Testis (tissue), 3 donors: Measurements from ENCODE around the gene INSM1. TPM values are rescaled to one million over a fixed set of nuclear protein-coding genes. Genes with fewer than 3 reads are reported as not detected.

ENCODE experiments used
- DNase-seq: peaks from one replicate; pipeline ENCODE4 v3.0.0-alpha.2; 2019
- H3K27ac ChIP-seq, 2 donors: fragments of 200-600 bp; sonication (generic); one replicate each; pipeline ENCODE4 v1.5.1; 2019
- H3K27me3 ChIP-seq: fragments of 200-600 bp; sonication (generic); one replicate; pipeline ENCODE4 v1.5.1; 2019
- H3K36me3 ChIP-seq: fragments of 200-600 bp; sonication (generic); one replicate; pipeline ENCODE4 v1.5.1; 2017; ENCODE audit warnings: low read depth; ENCODE audit errors: missing control alignments
- H3K4me1 ChIP-seq: fragments of 200-600 bp; sonication (generic); one replicate; pipeline ENCODE4 v1.5.1; 2019
- H3K4me3 ChIP-seq, 2 donors: fragments of 200-600 bp; sonication (generic); one replicate each; pipeline ENCODE4 v1.5.1; 2017 to 2019
- H3K9me3 ChIP-seq: fragments of 200-600 bp; sonication (generic); one replicate; pipeline ENCODE4 v1.5.1; 2017
- CTCF ChIP-seq, 3 experiments: fragments of 450-650 bp in 2 of 3; fragments of 200-600 bp in 1 of 3; sonication (generic) in 1 of 3; IDR thresholded peaks; one replicate each; pipeline ENCODE4 v1.5.1; 2016 to 2019; ENCODE audit warnings: antibody characterized with exemption in 3 of 3, mild to moderate bottlenecking in 2 of 3, moderate library complexity in 1 of 3
- POLR2A ChIP-seq: fragments of 450-650 bp; IDR thresholded peaks from one replicate; pipeline ENCODE4 v1.6.1; 2017; ENCODE audit warnings: antibody characterized with exemption, mild to moderate bottlenecking, moderate library complexity
- WGBS, 2 donors: methylation state at CpG; one replicate each; pipeline ENCODE4 v1.1.5; 2018; 5-methylcytosine and 5-hydroxymethylcytosine counted together
- intact Hi-C: fragments of 100-400 bp; cut with DNase I; formaldehyde crosslinking; loops from one replicate; pipeline ENCODE4 v1.15.1; 2023; ENCODE audit warnings: low total_unique reads
- polyA plus RNA-seq: library from polyadenylated mRNA; stranded (reverse); fragments of 350-450 nt; fragmentation: Illumina TruSeq; extraction: RNeasy Lipid Tissue Mini Kit (QIAGEN cat#74804); gene quantifications from one replicate; pipeline ENCODE4 v1.2.3, GENCODE V29; 2014; ENCODE audit warnings: low read depth, low replicate concordance; ENCODE audit not compliant: insufficient read depth
- total RNA-seq, 2 donors: library from RNA; depleted of rRNA; stranded (reverse); fragments of >200 nt; gene quantifications; one replicate each; pipeline ENCODE4 v1.2.3, GENCODE V29; 2016

INSM1 gene
- total and polyA plus RNA-seq, 3 donors from 2014 or later, result 0.84 to 2.8 (median 2.7) TPM

- H3K27ac ChIP-seq, result no peak overlapping the region
- intact Hi-C loops, result loop anchor here (5.0 kb wide), 1 partner anchor 247 kb away; no protein-coding TSS in a partner anchor
- no peak for TF ChIP-seq CTCF (IDR thresholded peaks at IDR 0.05)
- no peak for TF ChIP-seq POLR2A
- no peaks in the 10 kb centered on the region for H3K9me3 ChIP-seq
- H3K4me3 ChIP-seq, result no peak overlapping the region
- no peak for DNase-seq
- no peaks in the 10 kb centered on the region for H3K36me3 ChIP-seq
- H3K27me3 ChIP-seq, result no peaks in the 10 kb centered on the region
- H3K4me1 ChIP-seq, result peaks cover 4% of the 10 kb centered on the region
- WGBS, 2 donors, result 91 to 96% methylated on average over 9 of the region's 9 CpGs
These were observed 22.5 kb downstream of the INSM1 start for GRCh38 chr20:20390393-20390792.

GRCh38 chr20:20391115-20391514 is 23.2 kb downstream of the INSM1 start:
- no peaks in the 10 kb centered on the region for H3K9me3 ChIP-seq
- TF ChIP-seq POLR2A (no peak), CTCF (IDR thresholded peaks at IDR 0.05) (no peak)
- H3K4me3 ChIP-seq, result no peak overlapping the region
- no peak for DNase-seq
- H3K4me1 ChIP-seq, result peaks cover 4% of the 10 kb centered on the region
- 87 to 98% methylated on average over 4 of the region's 4 CpGs for WGBS, 2 donors
- H3K27ac ChIP-seq, result no peak overlapping the region
- H3K27me3 ChIP-seq, result no peaks in the 10 kb centered on the region
- intact Hi-C loops, result loop anchor here (5.0 kb wide), 1 partner anchor 246 kb away; no protein-coding TSS in a partner anchor
- H3K36me3 ChIP-seq, result no peaks in the 10 kb centered on the region

GRCh38 chr20:20391766-20392165 is 23.9 kb downstream of the INSM1 start:
- no peak for TF ChIP-seq CTCF (IDR thresholded peaks at IDR 0.05)
- no peak for TF ChIP-seq POLR2A
- Histone ChIP-seq H3K27ac (no peak overlapping the region), H3K36me3 (no peaks in the 10 kb centered on the region), H3K27me3 (no peaks in the 10 kb centered on the region), H3K9me3 (no peaks in the 10 kb centered on the region), H3K4me1 (peaks cover 4% of the 10 kb centered on the region), H3K4me3 (no peak overlapping the region)
- 63 to 64% methylated on average over 5 to 13 of the region's 13 CpGs for WGBS, 2 donors
- intact Hi-C loops, result loop anchor here (5.0 kb wide), 1 partner anchor 246 kb away; no protein-coding TSS in a partner anchor
- peak; percentile 58 for DNase-seq

DNA sequence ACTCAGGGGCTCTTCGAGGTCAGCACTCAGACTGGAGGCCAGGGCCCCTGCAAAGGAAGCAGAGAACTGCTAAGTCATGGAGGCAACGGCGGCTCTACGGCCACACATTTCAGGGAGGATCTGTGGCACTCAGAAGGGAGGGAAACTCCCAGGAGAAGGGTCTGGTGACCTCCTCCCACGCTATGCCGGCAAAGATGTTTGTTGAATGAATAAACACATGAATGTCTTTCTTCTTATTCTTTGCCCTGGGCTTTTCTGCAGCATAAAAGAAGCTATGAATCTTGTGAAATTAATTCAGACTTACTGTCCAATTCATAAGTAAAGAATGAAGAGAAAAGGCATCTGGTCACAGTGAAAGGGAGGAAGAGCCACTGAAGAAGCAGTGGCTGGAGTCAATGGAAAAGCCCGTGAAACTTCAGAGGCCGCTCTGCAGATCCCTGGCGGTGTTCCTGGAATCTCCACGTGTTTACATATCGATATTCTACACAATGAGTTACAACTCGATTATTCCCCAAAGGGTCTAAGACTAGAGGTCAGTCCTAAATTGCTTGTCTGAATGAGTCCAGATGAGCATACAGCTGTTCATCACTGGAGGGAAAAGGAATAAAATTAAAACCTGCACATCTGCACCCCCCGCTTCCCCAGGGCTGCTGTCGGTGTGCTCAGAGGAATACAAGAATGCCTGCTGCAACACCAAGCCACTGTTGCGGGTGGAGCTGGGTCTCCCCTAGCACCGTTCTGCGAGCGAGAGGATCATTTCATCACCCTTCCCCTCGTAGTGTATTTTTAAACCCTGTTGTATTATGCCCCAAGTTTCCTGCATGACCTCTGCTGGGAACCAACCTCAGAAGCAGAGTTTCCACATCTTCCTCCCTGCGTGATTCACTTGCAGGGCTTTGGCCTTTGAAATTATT is 25.6 kb downstream of the INSM1 start:
- no peak for DNase-seq
- Histone ChIP-seq H3K9me3 (no peaks in the 10 kb centered on the region), H3K4me3 (no peak overlapping the region), H3K36me3 (no peaks in the 10 kb centered on the region), H3K27ac (no peak overlapping the region), H3K4me1 (peaks cover 4% of the 10 kb centered on the region), H3K27me3 (no peaks in the 10 kb centered on the region)
- intact Hi-C loops, result loop anchor here (5.0 kb wide), 1 partner anchor 244 kb away; no protein-coding TSS in a partner anchor
- TF ChIP-seq POLR2A (no peak), CTCF (IDR thresholded peaks at IDR 0.05) (no peak)
- WGBS, 2 donors, result 68 to 71% methylated on average over 20 of the region's 20 CpGs
